PC-3 (cell line): ENCODE measurements around the gene MC2R. TPM values are rescaled to one million over a fixed set of nuclear protein-coding genes. Genes with fewer than 3 reads are reported as not detected.

Source experiments
- ATAC-seq: fragments of 200-7000 bp; cut with Tn5 transposase; 2 replicates; pipeline ENCODE4 v1.9.1; 2020; ENCODE audit warnings: mild to moderate bottlenecking, moderate library complexity
- BruUV-seq: library from RNA; stranded (reverse); fragments of 400-500 nt; replicated peaks from 2 replicates; lab custom pipeline; 2021; lab: Mats Ljungman, UMichigan
- CTCF ChIA-PET: fragments of 300-600 bp; sonication (Branson Sonifier 250); formaldehyde crosslinking; loops from one replicate; lab custom pipeline; 2022; ENCODE audit warnings: antibody characterized with exemption; lab: Charles Lee
- POLR2A ChIA-PET: fragments of 300-600 bp; sonication (Branson Sonifier 250); formaldehyde crosslinking; loops from one replicate; lab custom pipeline; 2022; ENCODE audit warnings: antibody characterized with exemption; ENCODE audit not compliant: unreplicated experiment; lab: Charles Lee
- DNase-seq: peaks from one replicate; pipeline ENCODE4 v3.0.0-alpha.2; 2015
- H2AFZ ChIP-seq: fragments of 300-600 bp; sonication (generic); 2 replicates; pipeline ENCODE4 v1.6.0; 2016; ENCODE audit warnings: antibody characterized with exemption, low read length
- H3F3A ChIP-seq: fragments of 300-600 bp; sonication (generic); one replicate; pipeline ENCODE4 v1.6.0; 2017; ENCODE audit warnings: antibody characterized with exemption, low read length, control low read depth, mild to moderate bottlenecking; ENCODE audit not compliant: unreplicated experiment
- H3K27ac ChIP-seq: fragments of 300-600 bp; sonication (generic); 2 replicates; pipeline ENCODE4 v1.5.1; 2016; ENCODE audit warnings: mild to moderate bottlenecking, low read length
- H3K27me3 ChIP-seq: fragments of 300-600 bp; sonication (generic); 2 replicates; pipeline ENCODE4 v1.6.1; 2016; ENCODE audit warnings: low read length, mixed read lengths
- H3K36me3 ChIP-seq: fragments of 300-600 bp; sonication (generic); 2 replicates; pipeline ENCODE4 v1.6.1; 2016; ENCODE audit warnings: low read depth, mixed run types, low read length, mixed read lengths
- H3K4me1 ChIP-seq: fragments of 300-600 bp; sonication (generic); 2 replicates; pipeline ENCODE4 v1.5.1; 2016; ENCODE audit warnings: low read length; ENCODE audit not compliant: insufficient read depth
- H3K4me2 ChIP-seq: fragments of 300-600 bp; sonication (generic); 2 replicates; pipeline ENCODE4 v1.6.0; 2016; ENCODE audit warnings: low read length
- H3K4me3 ChIP-seq: fragments of 300-600 bp; sonication (generic); 2 replicates; pipeline ENCODE4 v1.5.1; 2016; ENCODE audit warnings: mild to moderate bottlenecking, low read length, mixed read lengths
- H3K79me2 ChIP-seq: fragments of 300-600 bp; sonication (generic); 2 replicates; pipeline ENCODE4 v1.6.1; 2017; ENCODE audit warnings: low read length, mixed read lengths
- H3K9ac ChIP-seq: fragments of 300-600 bp; sonication (generic); 2 replicates; pipeline ENCODE4 v1.6.0; 2016; ENCODE audit warnings: mild to moderate bottlenecking, low read length
- H3K9me2 ChIP-seq: fragments of 300-600 bp; sonication (generic); replicated peaks from 2 replicates; pipeline ENCODE4 v1.6.1; 2016; ENCODE audit warnings: mixed run types, low read length, mixed read lengths
- H3K9me3 ChIP-seq: fragments of 300-600 bp; sonication (generic); 2 replicates; pipeline ENCODE4 v1.6.1; 2016; ENCODE audit warnings: low read length, mixed read lengths
- H4K20me1 ChIP-seq: fragments of 300-600 bp; sonication (generic); 2 replicates; pipeline ENCODE4 v1.6.1; 2016; ENCODE audit warnings: low read length, mixed read lengths
- EZH2 ChIP-seq: fragments of 300-600 bp; sonication (generic); IDR thresholded peaks from one replicate; pipeline ENCODE4 v1.6.1; 2017; ENCODE audit warnings: antibody characterized with exemption, mild to moderate bottlenecking, low read length; ENCODE audit not compliant: unreplicated experiment
- EZH2phosphoT487 ChIP-seq: fragments of 300-600 bp; sonication (generic); IDR thresholded peaks from 2 replicates; pipeline ENCODE4 v1.6.1; 2018; ENCODE audit warnings: mild to moderate bottlenecking, antibody characterized with exemption, low read length, borderline replicate concordance
- intact Hi-C: fragments of 100-400 bp; cut with micrococcal nuclease; formaldehyde crosslinking; loops from 2 replicates; pipeline ENCODE4 v1.9.0; 2023
- total RNA-seq: library from RNA; depleted of rRNA; stranded (reverse); fragments of >200 nt; gene quantifications from 2 replicates; pipeline ENCODE4 v1.2.3, GENCODE V29; 2014
- TF ChIP-seq, protein P1 (sequence below): fragments of 300-600 bp; sonication (generic); conservative IDR thresholded peaks from 2 replicates; pipeline ENCODE4 v1.5.1; 2017; ENCODE audit warnings: antibody characterized with exemption, low read depth, mild to moderate bottlenecking, low read length

The MC2R gene
- total RNA-seq, 1 experiment from 2014 or later, result not detected

GRCh38 chr18:13910501-13910900 lies 4.8 kb downstream of the MC2R start:
- H3K79me2 ChIP-seq, result no peaks in the 10 kb centered on the region
- no TSS peak for BruUV-seq
- no peak overlapping the region for H3K4me3 ChIP-seq
- H3K9ac ChIP-seq, result no peak overlapping the region
- no peaks in the 10 kb centered on the region for H3K9me3 ChIP-seq
- ChIA-PET CTCF (no interaction called here), POLR2A (no interaction called here)
- no peaks in the 10 kb centered on the region for H3K4me1 ChIP-seq
- H3K9me2 ChIP-seq, result no peaks in the 10 kb centered on the region
- no peak overlapping the region for H2AFZ ChIP-seq
- intact Hi-C loops, result no loop called here
- H3K36me3 ChIP-seq, result no peaks in the 10 kb centered on the region
- TF ChIP-seq EZH2 (no peak), EZH2phosphoT487 (no peak)
- TF ChIP-seq, protein P1, sequence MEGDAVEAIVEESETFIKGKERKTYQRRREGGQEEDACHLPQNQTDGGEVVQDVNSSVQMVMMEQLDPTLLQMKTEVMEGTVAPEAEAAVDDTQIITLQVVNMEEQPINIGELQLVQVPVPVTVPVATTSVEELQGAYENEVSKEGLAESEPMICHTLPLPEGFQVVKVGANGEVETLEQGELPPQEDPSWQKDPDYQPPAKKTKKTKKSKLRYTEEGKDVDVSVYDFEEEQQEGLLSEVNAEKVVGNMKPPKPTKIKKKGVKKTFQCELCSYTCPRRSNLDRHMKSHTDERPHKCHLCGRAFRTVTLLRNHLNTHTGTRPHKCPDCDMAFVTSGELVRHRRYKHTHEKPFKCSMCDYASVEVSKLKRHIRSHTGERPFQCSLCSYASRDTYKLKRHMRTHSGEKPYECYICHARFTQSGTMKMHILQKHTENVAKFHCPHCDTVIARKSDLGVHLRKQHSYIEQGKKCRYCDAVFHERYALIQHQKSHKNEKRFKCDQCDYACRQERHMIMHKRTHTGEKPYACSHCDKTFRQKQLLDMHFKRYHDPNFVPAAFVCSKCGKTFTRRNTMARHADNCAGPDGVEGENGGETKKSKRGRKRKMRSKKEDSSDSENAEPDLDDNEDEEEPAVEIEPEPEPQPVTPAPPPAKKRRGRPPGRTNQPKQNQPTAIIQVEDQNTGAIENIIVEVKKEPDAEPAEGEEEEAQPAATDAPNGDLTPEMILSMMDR, result no peak
- H3F3A ChIP-seq, result no peaks in the 10 kb centered on the region
- H3K27me3 ChIP-seq, result peaks cover 64% of the 10 kb centered on the region
- DNase-seq (no peak), ATAC-seq (no peak)
- no peak overlapping the region for H3K4me2 ChIP-seq
- no peak overlapping the region for H3K27ac ChIP-seq
- H4K20me1 ChIP-seq, result no peaks in the 10 kb centered on the region

DNA sequence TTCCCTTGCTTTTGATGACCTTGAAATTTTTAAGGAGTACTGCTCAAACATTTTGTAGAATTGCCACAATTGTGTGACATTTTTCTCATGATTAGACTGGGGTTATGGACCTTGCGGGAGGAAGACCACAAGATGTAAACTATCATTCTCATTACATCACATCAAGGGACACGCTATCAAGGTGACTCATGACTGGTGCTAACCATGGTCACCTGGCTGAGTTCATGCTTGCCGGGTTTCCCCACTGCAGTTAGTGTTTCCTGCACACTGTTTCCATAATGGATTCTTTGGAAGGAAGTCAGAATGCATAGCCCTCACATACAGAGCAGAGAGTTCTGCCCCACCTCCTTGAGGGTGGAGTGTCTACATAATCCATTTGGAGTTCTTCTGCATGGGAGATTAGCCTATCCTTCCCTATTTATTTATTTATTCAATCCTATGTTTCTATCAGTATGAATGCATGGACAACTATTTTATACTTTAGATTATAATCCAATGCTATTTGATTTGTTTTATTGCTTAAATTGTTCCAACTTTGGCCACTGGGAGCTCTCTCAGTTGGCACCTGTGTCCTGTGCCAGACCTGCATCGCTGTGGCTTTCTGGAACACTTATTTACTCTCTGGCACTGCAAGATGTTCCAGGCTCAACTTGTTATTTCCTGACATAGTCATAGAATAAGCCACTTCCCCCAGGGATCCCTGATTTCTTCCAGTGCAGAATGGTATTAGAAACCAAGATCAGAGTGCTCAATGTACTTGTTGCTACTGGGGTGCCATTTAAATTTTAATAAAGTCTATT lies 6.0 kb downstream of the MC2R start:
- BruUV-seq, result no TSS peak
- Histone ChIP-seq H3F3A (no peaks in the 10 kb centered on the region), H3K9me3 (no peaks in the 10 kb centered on the region), H3K4me1 (no peaks in the 10 kb centered on the region), H3K27me3 (peaks cover 57% of the 10 kb centered on the region), H3K27ac (no peak overlapping the region), H3K4me3 (no peak overlapping the region), H2AFZ (no peak overlapping the region), H3K9ac (no peak overlapping the region), H4K20me1 (no peaks in the 10 kb centered on the region), H3K9me2 (no peaks in the 10 kb centered on the region), H3K4me2 (no peak overlapping the region), H3K36me3 (no peaks in the 10 kb centered on the region), H3K79me2 (no peaks in the 10 kb centered on the region)
- no peak for TF ChIP-seq EZH2
- TF ChIP-seq, protein P1, result peak; percentile 38
- POLR2A ChIA-PET, result no interaction called here
- ATAC-seq, result peak; percentile 56; the same call in 1 of the 2 replicates
- CTCF ChIA-PET, result interaction anchor here (0.6 to 0.7 kb wide), 2 partner anchors 35 to 96 kb away, joined by 3 read pairs; no protein-coding TSS in a partner anchor
- peak; percentile 10 for DNase-seq
- intact Hi-C loops, result no loop called here

DNA sequence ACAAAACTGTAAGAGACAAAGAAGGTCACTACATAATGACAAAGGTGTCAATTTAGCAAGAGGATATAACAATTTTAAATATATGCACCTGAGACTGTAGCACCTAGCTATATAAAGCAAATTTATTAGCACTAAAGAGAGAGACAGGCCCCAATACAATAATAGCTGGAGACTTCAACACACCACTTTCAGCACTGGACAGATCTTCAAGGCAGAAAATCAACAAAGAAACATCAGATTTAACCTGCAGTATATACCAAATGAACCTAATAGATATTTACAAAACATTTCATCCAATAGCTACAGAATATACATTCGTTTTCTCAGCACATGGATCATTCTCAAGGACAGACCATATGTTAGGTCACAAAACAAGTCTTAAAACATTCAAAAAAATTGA lies 14.7 kb downstream of the MC2R start:
- no peak overlapping the region for H3K9ac ChIP-seq
- no TSS peak for BruUV-seq
- no peak overlapping the region for H3K27ac ChIP-seq
- H3K79me2 ChIP-seq, result no peaks in the 10 kb centered on the region
- no peak overlapping the region for H3K4me2 ChIP-seq
- TF ChIP-seq, protein P1, result no peak
- TF ChIP-seq EZH2phosphoT487 (no peak), EZH2 (no peak)
- ATAC-seq (no peak), DNase-seq (no peak)
- ChIA-PET CTCF (no interaction called here), POLR2A (no interaction called here)
- H3F3A ChIP-seq, result no peaks in the 10 kb centered on the region
- H3K9me3 ChIP-seq, result no peaks in the 10 kb centered on the region
- no peaks in the 10 kb centered on the region for H4K20me1 ChIP-seq
- H3K4me1 ChIP-seq, result no peaks in the 10 kb centered on the region
- no peaks in the 10 kb centered on the region for H3K9me2 ChIP-seq
- H3K27me3 ChIP-seq, result peaks cover 11% of the 10 kb centered on the region; the same call in 1 of the 2 replicates
- H3K36me3 ChIP-seq, result no peaks in the 10 kb centered on the region
- H3K4me3 ChIP-seq, result no peak overlapping the region
- intact Hi-C loops, result no loop called here
- H2AFZ ChIP-seq, result no peak overlapping the region
